HG02798 (cell line): Measurements from ENCODE around the gene NFKBIL1.
"Not testable (repeated sequence)": the region's sequence is repeated elsewhere in the genome, so short reads cannot be mapped to it uniquely, and the experiment has no call there.

Experiments
- ATAC-seq: cut with Tn5 transposase; IDR thresholded peaks from one replicate; pipeline ENCODE4 v1.9.1; 2021; ENCODE audit warnings: mild to moderate bottlenecking; ENCODE audit not compliant: unreplicated experiment, poor library complexity

Gene NFKBIL1

DNA sequence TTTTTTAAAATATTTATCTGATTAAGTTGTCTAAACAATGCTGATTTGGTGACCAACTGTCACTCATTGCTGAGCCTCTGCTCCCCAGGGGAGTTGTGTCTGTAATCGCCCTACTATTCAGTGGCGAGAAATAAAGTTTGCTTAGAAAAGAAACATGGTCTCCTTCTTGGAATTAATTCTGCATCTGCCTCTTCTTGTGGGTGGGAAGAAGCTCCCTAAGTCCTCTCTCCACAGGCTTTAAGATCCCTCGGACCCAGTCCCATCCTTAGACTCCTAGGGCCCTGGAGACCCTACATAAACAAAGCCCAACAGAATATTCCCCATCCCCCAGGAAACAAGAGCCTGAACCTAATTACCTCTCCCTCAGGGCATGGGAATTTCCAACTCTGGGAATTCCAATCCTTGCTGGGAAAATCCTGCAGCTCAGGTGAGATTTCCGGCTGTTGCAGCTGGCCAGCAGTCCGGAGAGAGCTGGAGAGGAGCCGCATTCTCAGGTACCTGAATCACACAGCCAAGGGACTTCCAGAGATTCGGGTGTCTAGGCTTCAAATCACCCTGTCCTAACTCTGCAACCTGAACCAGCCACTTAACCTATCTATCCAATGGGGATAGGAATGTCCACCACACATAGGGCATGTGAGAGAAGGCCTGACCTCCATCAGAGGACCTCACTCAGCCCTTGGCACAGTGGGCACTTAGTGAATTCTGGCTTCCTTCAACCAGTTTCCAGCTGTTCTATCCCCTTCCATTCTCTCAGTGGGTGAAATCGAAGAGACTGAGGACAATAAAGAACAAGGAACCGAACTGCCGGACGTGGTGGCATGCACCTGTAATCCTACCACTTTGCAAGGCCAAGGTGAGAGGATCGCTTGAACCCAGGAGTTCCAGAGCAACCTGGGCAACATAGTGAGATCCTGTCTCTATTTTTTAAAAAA is 31.0 kb downstream of the NFKBIL1 start:
- ATAC-seq: no peak

DNA sequence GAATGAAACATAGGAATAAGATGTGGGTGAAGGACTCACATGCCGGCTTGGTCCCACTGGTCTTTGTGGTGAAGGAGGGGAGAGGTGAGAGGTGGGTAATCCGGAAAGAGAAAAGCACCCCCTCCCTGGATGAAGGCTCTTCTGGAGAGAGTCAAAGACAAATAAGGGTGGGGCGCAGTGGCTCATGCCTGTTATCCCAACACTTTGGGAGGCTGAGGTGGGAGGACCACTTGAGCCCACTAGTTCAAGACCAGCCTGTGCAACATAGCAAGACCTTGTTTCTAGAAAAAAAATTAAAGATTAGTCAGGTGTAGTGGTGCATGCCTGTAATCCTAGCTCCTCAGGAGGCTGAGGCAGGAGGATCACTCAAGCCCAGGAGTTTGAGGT is 31.7 kb downstream of the NFKBIL1 start:
- ATAC-seq: no peak

- ATAC-seq: no peak
Measured at GRCh38 chr6:31579546-31580437, 32.4 kb downstream of the NFKBIL1 start.

DNA sequence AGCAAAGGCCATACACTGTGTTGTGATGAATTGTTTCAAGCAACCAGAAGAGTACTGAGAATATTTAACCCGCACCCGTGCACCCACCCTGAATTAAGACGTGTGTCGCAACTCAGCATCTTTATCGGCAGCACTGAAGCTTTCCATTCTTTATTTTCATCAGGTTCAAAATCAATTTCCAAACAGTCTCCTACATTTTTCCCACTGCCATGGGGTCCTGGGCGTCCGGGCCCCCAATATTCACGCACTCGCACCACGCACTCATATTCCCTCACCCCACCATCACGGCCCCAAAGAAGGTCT is 33.0 kb downstream of the NFKBIL1 start:
- ATAC-seq: no peak

GRCh38 chr6:31580807-31581433 is 33.5 kb downstream of the NFKBIL1 start:
- peak; percentile 68 for ATAC-seq

DNA sequence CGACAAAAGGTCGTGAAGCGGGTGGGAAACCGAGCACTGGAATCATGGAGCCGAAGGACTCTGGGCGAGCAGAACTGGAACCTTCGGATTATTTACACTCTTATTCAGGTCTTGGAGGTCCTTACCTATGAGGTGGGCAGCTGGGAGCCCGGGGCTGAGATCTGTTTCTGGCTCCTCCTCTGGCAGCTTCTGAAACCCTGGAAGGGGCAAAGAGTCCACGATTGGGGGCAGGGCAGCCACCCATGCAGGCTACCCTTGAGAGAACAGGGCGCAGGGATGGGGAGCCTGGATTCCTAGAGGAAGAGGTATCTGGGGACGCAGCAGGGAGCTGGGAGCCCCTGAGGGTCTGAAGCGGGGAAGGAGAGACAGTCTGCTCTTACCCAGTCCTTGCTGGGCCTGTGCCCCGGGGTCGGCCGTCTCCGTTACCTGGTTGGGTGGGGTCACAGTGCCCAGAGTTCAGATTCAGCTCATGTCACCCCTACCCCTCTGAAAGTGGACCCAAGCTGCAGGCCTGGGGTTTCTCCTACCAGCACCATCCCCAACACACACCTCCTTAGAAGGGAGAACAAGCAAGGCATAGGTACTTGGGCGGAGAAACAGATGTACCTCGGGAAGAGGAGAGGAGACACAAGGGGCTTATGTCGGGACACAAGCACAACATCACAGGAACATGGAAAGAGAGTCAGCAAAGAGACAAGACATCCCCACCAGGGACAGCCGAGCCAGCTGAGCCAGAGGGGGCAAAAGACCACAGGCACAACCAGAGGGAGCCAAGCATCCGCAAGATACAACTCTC is 34.2 kb downstream of the NFKBIL1 start:
- no peak for ATAC-seq

DNA sequence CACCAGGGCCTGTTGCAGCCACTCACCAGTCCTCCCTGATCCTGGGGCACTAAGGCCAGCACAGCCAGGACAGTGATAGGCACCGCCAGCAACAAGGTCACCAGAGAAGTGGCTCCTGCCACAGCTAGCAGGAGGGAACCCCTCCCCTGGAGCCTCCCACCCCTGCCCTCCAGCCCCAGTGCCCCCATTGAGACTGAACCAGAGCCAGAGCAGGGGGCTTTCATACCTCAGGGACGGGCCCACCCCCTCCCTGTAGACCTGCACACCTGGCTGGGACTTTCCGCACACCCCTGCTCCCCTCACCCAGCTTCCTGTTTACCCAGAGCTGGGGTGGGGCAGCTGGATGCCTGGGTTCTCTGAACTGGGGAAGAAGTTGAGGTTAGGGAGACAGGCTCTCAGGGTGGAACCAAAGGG is 34.8 kb downstream of the NFKBIL1 start, which contains the start of gene LTB:
Gene LTB (minus strand): TSS at position 195 of the 414 bp plus-strand sequence. CDS start 7 bp downstream, at position 188.
- ATAC-seq: no peak

GRCh38 chr6:31585491-31585890 is 38.1 kb downstream of the NFKBIL1 start:
- ATAC-seq: no peak

DNA sequence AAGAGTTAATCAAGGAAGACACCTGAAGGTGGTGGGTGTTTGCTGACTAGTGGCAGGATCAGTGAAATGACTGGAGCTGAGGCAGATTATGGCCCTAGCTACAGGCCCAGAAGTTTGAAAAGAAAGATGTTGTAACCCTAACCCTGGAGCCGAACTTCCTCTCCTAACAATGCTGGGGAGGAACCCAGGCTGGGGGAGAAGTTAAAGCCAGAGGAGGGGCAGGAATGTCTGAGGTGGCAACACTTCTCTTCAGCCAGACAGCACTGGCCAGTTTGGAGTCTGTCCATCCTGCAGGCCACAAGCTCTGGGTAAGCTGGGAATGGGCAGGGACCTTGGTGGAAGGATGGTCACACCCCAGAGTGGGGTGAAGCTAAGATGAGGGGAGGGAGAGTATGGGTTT is 38.6 kb downstream of the NFKBIL1 start, which contains the start of gene LST1:
Gene LST1 (plus strand): TSS at position 270 of the 400 bp plus-strand sequence. CDS start 1,023 bp downstream, outside the sequence.
- ATAC-seq: no peak

GRCh38 chr6:31586599-31587281 is 39.3 kb downstream of the NFKBIL1 start:
- ATAC-seq: no peak

DNA sequence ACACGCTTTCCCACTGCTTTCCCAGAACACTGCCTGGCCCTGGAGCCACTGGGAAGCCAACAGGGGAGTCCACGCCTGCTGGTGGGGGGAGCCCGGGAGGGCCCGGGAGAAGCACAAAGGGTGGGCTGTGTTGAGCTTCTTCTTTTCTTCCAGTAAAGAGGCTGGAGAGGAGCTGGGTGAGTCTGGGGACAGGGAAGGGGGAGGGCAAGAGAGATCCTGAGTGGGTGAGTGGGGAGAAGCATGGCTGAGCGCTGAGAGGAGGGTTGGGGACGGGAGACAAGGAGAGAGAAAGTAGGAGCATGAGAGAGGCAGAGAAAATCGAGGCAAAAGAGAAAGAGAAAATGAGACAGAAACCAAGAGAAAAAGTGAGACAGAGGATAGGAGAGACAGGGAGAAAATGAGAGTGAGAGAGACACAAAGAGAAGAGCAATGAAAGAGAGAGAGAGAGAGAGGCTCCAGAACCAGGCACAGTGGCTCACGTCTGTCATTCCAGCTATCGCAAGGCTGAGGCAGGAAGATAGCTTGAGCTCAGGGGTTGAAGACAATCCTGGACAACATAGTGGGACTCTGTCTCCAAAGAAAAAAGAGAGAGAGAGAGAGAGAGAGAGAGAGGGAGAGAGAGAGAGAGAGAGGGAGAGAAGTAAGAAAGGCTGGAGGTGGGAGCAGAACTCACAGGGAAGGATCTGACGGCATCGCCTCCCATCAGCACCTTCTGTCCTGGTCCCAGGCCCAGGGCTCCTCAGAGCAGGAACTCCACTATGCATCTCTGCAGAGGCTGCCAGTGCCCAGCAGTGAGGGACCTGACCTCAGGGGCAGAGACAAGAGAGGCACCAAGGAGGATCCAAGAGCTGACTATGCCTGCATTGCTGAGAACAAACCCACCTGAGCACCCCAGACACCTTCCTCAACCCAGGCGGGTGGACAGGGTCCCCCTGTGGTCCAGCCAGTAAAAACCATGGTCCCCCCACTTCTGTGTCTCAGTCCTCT is 40.7 kb downstream of the NFKBIL1 start:
- ATAC-seq: no peak

GRCh38 chr6:31588871-31589650 is 41.7 kb downstream of the NFKBIL1 start:
- no peak for ATAC-seq

DNA sequence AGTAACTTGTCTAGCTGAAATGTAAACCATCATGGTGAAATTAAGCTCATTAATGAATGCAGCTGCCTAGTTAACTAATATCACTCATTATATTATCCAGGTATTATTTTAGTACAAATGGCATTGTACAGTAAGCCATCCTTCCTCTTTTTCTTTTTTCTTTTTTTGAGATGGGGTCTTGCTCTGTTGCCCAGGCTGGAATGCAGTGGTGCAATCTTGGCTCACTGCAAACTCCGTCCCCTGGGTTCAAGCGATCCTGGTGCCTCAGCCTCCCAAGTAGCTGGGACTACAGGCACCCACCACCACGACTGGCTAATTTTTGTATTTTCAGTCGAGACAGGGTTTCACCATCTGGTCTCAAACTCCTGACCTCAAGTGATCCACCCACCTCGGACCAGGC is 43.3 kb downstream of the NFKBIL1 start:
- ATAC-seq: not testable (repeated sequence)

GRCh38 chr6:31592396-31592771 is 45.0 kb downstream of the NFKBIL1 start:
- peak; percentile 18 for ATAC-seq

- peak; percentile 38 for ATAC-seq
Measured at GRCh38 chr6:31597006-31597405, 49.6 kb downstream of the NFKBIL1 start.

- no peak for ATAC-seq
Measured at GRCh38 chr6:31607317-31607716, 59.9 kb downstream of the NFKBIL1 start.
